Nephron (organoid): ENCODE results near the gene AP2A2.

Experiments used
- H3K27ac Mint-ChIP-seq, 3 experiments: 2 replicates each; pipeline ENCODE4 v1.8.0; 2020; ENCODE audit warnings: mixed read lengths in 3 of 3, mild to moderate bottlenecking in 2 of 3, moderate library complexity in 1 of 3
- H3K27me3 Mint-ChIP-seq: 2 replicates; pipeline ENCODE4 v1.8.0; 2021; ENCODE audit warnings: low read depth, mild to moderate bottlenecking, moderate library complexity, mixed read lengths
- H3K36me3 Mint-ChIP-seq: 2 replicates; pipeline ENCODE4 v1.8.0; 2020; ENCODE audit warnings: low read depth, mixed read lengths
- H3K4me1 Mint-ChIP-seq: 2 replicates; pipeline ENCODE4 v1.8.0; 2020; ENCODE audit warnings: mixed read lengths
- H3K4me3 Mint-ChIP-seq, 3 experiments: 2 replicates each; pipeline ENCODE4 v1.8.0; 2020; ENCODE audit warnings: mild to moderate bottlenecking in 3 of 3, mixed read lengths in 3 of 3, moderate library complexity in 2 of 3
- H3K9me3 Mint-ChIP-seq: 2 replicates; pipeline ENCODE4 v1.8.0; 2020; ENCODE audit warnings: mixed read lengths
- CTCF ChIP-seq, 3 experiments: fragments of 200-600 bp; sonication (generic); IDR thresholded peaks; one replicate each; pipeline ENCODE4 v1.5.0; 2021; ENCODE audit warnings: antibody characterized with exemption in 3 of 3; ENCODE audit not compliant: unreplicated experiment in 3 of 3

AP2A2 gene

GRCh38 chr11:925496-926301 lies at the start of gene AP2A2:
Gene AP2A2 (plus strand): TSS chr11:925870. CDS start chr11:926022, 152 bp downstream.
- Mint-ChIP-seq H3K4me1 (peaks cover 25% of the 10 kb centered on the region), H3K36me3 (no peaks in the 10 kb centered on the region), H3K9me3 (no peaks in the 10 kb centered on the region), H3K4me3 (peak within 1 kb of the TSS; percentile 96 to 98 (median 97)), H3K27ac (peak within 1 kb of the TSS; percentile 93 to 98 (median 96)), H3K27me3 (peaks cover 3% of the 10 kb centered on the region)
- peak; percentile 74 to 80 (median 75) for TF ChIP-seq CTCF (IDR thresholded peaks at IDR 0.05; ENCODE audit: unreplicated experiment in 3 of 3)

GRCh38 chr11:876545-876944 lies 49.1 kb upstream of the AP2A2 start:
- H3K27me3 Mint-ChIP-seq: no peaks in the 10 kb centered on the region
- peaks cover 21% of the 10 kb centered on the region for H3K4me1 Mint-ChIP-seq
- H3K4me3 Mint-ChIP-seq: no peak overlapping the region
- no peaks in the 10 kb centered on the region for H3K9me3 Mint-ChIP-seq
- TF ChIP-seq CTCF (IDR thresholded peaks at IDR 0.05; ENCODE audit: unreplicated experiment in 3 of 3): no peak
- H3K36me3 Mint-ChIP-seq: peaks cover 39% of the 10 kb centered on the region
- H3K27ac Mint-ChIP-seq: no peak overlapping the region

GRCh38 chr11:877565-877964 lies 48.1 kb upstream of the AP2A2 start:
- no peak overlapping the region for H3K4me3 Mint-ChIP-seq
- H3K27me3 Mint-ChIP-seq: no peaks in the 10 kb centered on the region
- H3K4me1 Mint-ChIP-seq: peaks cover 21% of the 10 kb centered on the region
- H3K36me3 Mint-ChIP-seq: peaks cover 46% of the 10 kb centered on the region
- H3K9me3 Mint-ChIP-seq: no peaks in the 10 kb centered on the region
- no peak for TF ChIP-seq CTCF (IDR thresholded peaks at IDR 0.05; ENCODE audit: unreplicated experiment in 3 of 3)
- no peak overlapping the region for H3K27ac Mint-ChIP-seq

GRCh38 chr11:880447-880846 lies 45.2 kb upstream of the AP2A2 start:
- Mint-ChIP-seq H3K9me3 (no peaks in the 10 kb centered on the region), H3K27me3 (no peaks in the 10 kb centered on the region), H3K4me1 (peaks cover 9% of the 10 kb centered on the region), H3K4me3 (no peak overlapping the region), H3K27ac (no peak overlapping the region), H3K36me3 (peaks cover 40% of the 10 kb centered on the region)
- TF ChIP-seq CTCF (IDR thresholded peaks at IDR 0.05; ENCODE audit: unreplicated experiment in 3 of 3): no peak

GRCh38 chr11:882596-882995 lies 43.1 kb upstream of the AP2A2 start:
- Mint-ChIP-seq H3K4me1 (no peaks in the 10 kb centered on the region), H3K9me3 (no peaks in the 10 kb centered on the region), H3K27me3 (no peaks in the 10 kb centered on the region), H3K27ac (no peak overlapping the region), H3K36me3 (peaks cover 41% of the 10 kb centered on the region), H3K4me3 (no peak overlapping the region)
- TF ChIP-seq CTCF (IDR thresholded peaks at IDR 0.05; ENCODE audit: unreplicated experiment in 3 of 3): no peak

- Mint-ChIP-seq H3K9me3 (no peaks in the 10 kb centered on the region), H3K27ac (no peak overlapping the region), H3K4me3 (no peak overlapping the region), H3K4me1 (no peaks in the 10 kb centered on the region), H3K27me3 (no peaks in the 10 kb centered on the region), H3K36me3 (peaks cover 37% of the 10 kb centered on the region)
- TF ChIP-seq CTCF (IDR thresholded peaks at IDR 0.05; ENCODE audit: unreplicated experiment in 3 of 3): no peak
These were observed 42.1 kb upstream of the AP2A2 start for GRCh38 chr11:883527-883926.
